H1 (cell line): ENCODE measurements around the gene LNPEP. TPM values are rescaled to one million over a fixed set of nuclear protein-coding genes. Genes with fewer than 3 reads are reported as not detected.

Source experiments
- CHD1 ChIP-seq: IDR thresholded peaks from 2 replicates; pipeline ENCODE4 v1.6.1; 2012; ENCODE audit warnings: low read depth, low read length, improper control_type of control experiment
- CHD7 ChIP-seq: fragments of 300-600 bp; sonication (generic); IDR thresholded peaks from 2 replicates; pipeline ENCODE4 v1.7.1; 2012; ENCODE audit warnings: low read length, moderate library complexity, mild to moderate bottlenecking, inconsistent platforms; ENCODE audit not compliant: insufficient replicate concordance
- CTBP2 ChIP-seq: IDR thresholded peaks from 2 replicates; pipeline ENCODE4 v1.7.0; 2011; ENCODE audit warnings: borderline replicate concordance, mild to moderate bottlenecking, moderate library complexity, mixed read lengths, low read length; ENCODE audit not compliant: insufficient read depth, insufficient read length
- E2F6 ChIP-seq: IDR thresholded peaks from 2 replicates; pipeline ENCODE4 v1.6.1; 2012; ENCODE audit warnings: inconsistent platforms
- EZH2 ChIP-seq: fragments of 200-600 bp; sonication (generic); IDR thresholded peaks from 2 replicates; pipeline ENCODE4 v1.7.1; 2012; ENCODE audit warnings: low read depth, mild to moderate bottlenecking, moderate library complexity, low read length, inconsistent platforms; ENCODE audit not compliant: severe bottlenecking
- JUN ChIP-seq: IDR thresholded peaks from 2 replicates; pipeline ENCODE4 v1.6.1; 2011; ENCODE audit warnings: low read depth, mild to moderate bottlenecking, improper control_type of control experiment, low read length
- KDM1A ChIP-seq: fragments of 200-600, 300-600 bp; sonication (generic); IDR thresholded peaks from 2 replicates; pipeline ENCODE4 v1.7.1; 2016; ENCODE audit warnings: mild to moderate bottlenecking, low read length, borderline replicate concordance
- RXRA ChIP-seq: IDR thresholded peaks from 2 replicates; pipeline ENCODE4 v1.6.1; 2011; ENCODE audit warnings: low read depth, mild to moderate bottlenecking, low read length, moderate library complexity; ENCODE audit not compliant: insufficient read depth
- polyA plus RNA-seq, 7 experiments: library from polyadenylated mRNA; depleted of rRNA in 3 of 7; stranded (reverse) in 5 of 7; unstranded in 2 of 7; fragments of >200 nt in 5 of 7; fragments of 200-250 nt in 2 of 7; gene quantifications; 1 replicate in 5 of 7; 2 replicates in 1 of 7; 4 replicates in 1 of 7; pipeline versions ENCODE4 v1.2.1 to v1.2.3, GENCODE V29; 2011 to 2013; ENCODE audit warnings: missing spikeins in 2 of 7, mixed read lengths in 2 of 7
- total RNA-seq: library from RNA; stranded (reverse); fragmentation: NEBNext Ultra II Directional; extraction: Animal tissue kit (Norgen Biotek cat#: 25700); gene quantifications from 2 replicates; pipeline ENCODE4 v1.2.1, GENCODE V29; 2021

The LNPEP gene
- total and polyA plus RNA-seq, 2 of the 8 experiments (the other 6 are each of a cell fraction or from before 2014, with no cell fraction given): 1.8 to 4.5 TPM

- TF ChIP-seq CHD7 (no peak), E2F6 (no peak), CTBP2 (no peak), RXRA (no peak), KDM1A (no peak), CHD1 (no peak), EZH2 (no peak), JUN (no peak)
These were observed 21.6 kb downstream of the LNPEP start (continued) for GRCh38 chr5:96957254-96958049.
